K562 (cell line): ENCODE data around the gene TSEN54.

ENCODE experiments used
- CHD1 ChIP-seq: fragments of 200-600 bp; sonication (generic); IDR thresholded peaks from one replicate; pipeline ENCODE4 v1.6.1; 2012; ENCODE audit warnings: mild to moderate bottlenecking, moderate library complexity, low read length, inconsistent platforms
- MXI1 ChIP-seq: IDR thresholded peaks from 2 replicates; pipeline ENCODE4 v1.6.1; 2011; ENCODE audit warnings: low read depth, mild to moderate bottlenecking, improper control_type of control experiment, low read length
- NFE2 ChIP-seq: IDR thresholded peaks from 2 replicates; pipeline ENCODE4 v1.6.1; 2014; ENCODE audit warnings: antibody characterized with exemption, low read depth
- POLR2AphosphoS2 ChIP-seq: IDR thresholded peaks from 2 replicates; pipeline ENCODE4 v1.6.1; 2012; ENCODE audit warnings: low read length, improper control_type of control experiment
- POLR2AphosphoS5 ChIP-seq: IDR thresholded peaks from 2 replicates; pipeline ENCODE4 v1.6.1; 2011; ENCODE audit warnings: mild to moderate bottlenecking, low read depth, low read length, moderate library complexity; ENCODE audit not compliant: control insufficient read depth, insufficient read depth
- RBFOX2 ChIP-seq: fragments of 200-400 bp; formaldehyde crosslinking; IDR thresholded peaks from 2 replicates; pipeline ENCODE4 v1.6.1; 2017; ENCODE audit warnings: low read depth, mild to moderate bottlenecking, low read length, moderate library complexity
- TF ChIP-seq, protein P1 (sequence below): sonication (generic); formaldehyde crosslinking; IDR thresholded peaks from 2 replicates; pipeline ENCODE4 v1.9.0; 2022; ENCODE audit warnings: mild to moderate bottlenecking, missing genetic modification reagents
- TF ChIP-seq, protein P2 (sequence below), 3 experiments: IDR thresholded peaks in 2 of 3; conservative IDR thresholded peaks in 1 of 3; 2 replicates each; pipeline ENCODE4 v1.5.1; 2011 to 2012; ENCODE audit warnings: low read length in 3 of 3, mild to moderate bottlenecking in 3 of 3, control low read depth in 2 of 3, improper control_type of control experiment in 1 of 3, inconsistent platforms in 1 of 3, low read depth in 1 of 3, mixed read lengths in 1 of 3, moderate library complexity in 1 of 3; ENCODE audit not compliant: insufficient read depth in 2 of 3

DNA sequence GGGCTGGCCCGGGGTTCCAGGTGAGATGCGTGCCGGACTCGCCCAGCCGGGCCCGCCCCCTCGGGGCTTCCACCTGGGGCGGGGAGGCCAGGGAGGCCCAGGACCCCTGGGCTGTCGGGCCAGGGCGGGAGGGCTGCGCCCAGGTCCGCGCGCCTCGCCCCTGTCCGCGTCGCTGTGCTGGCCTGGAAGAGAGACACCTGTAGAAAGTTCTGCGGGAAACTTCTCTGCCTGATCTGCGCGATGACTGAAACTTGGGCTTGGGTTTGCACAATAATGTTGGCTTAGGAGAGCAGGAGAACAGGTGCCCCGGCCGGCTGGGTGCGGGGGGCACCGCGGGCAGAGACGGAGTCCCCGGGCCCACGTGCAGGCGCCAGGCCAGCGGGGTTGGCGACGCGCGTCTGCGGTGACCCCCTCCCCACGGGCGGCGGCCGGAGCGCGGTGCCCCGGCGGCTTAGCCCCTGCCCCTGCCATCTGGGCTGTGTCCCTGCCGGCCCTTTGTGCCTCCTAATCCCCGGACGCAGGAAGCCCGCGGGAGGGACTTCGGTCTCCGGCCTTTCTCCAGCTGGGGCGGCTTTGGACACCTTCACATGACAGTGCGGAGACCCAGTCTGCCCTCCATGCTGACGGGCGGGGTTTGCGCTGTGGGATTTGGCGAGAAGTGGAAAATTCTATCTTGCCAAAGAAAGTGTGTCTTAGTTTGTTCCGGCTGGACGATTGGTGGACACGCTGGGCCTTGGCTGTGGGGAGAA is 9.7 kb downstream of the TSEN54 start:
- TF ChIP-seq CHD1: no peak
- TF ChIP-seq NFE2: no peak
- TF ChIP-seq, protein P1, sequence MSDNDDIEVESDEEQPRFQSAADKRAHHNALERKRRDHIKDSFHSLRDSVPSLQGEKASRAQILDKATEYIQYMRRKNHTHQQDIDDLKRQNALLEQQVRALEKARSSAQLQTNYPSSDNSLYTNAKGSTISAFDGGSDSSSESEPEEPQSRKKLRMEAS (CRISPR knock-in tag): 0 out of 2 replicates have a peak, but pooled peaks have one; percentile 15
- TF ChIP-seq, protein P2, sequence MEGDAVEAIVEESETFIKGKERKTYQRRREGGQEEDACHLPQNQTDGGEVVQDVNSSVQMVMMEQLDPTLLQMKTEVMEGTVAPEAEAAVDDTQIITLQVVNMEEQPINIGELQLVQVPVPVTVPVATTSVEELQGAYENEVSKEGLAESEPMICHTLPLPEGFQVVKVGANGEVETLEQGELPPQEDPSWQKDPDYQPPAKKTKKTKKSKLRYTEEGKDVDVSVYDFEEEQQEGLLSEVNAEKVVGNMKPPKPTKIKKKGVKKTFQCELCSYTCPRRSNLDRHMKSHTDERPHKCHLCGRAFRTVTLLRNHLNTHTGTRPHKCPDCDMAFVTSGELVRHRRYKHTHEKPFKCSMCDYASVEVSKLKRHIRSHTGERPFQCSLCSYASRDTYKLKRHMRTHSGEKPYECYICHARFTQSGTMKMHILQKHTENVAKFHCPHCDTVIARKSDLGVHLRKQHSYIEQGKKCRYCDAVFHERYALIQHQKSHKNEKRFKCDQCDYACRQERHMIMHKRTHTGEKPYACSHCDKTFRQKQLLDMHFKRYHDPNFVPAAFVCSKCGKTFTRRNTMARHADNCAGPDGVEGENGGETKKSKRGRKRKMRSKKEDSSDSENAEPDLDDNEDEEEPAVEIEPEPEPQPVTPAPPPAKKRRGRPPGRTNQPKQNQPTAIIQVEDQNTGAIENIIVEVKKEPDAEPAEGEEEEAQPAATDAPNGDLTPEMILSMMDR (IDR thresholded peaks at IDR 0.05 in 2 of 3, conservative IDR thresholded peaks at IDR 0.05 in 1 of 3; ENCODE audit: insufficient read depth in 2 of 3, low read depth in 1 of 3, low read length in 3 of 3): no peak
- no peak for TF ChIP-seq POLR2AphosphoS2
- TF ChIP-seq POLR2AphosphoS5: no peak
- peak; percentile 31 for TF ChIP-seq RBFOX2
- TF ChIP-seq MXI1: no peak
